RWPE2 (cell line): ENCODE measurements around the gene ADPRS.

ENCODE experiments used
- ATAC-seq: fragments of 200-7000 bp; cut with Tn5 transposase; 3 replicates; pipeline ENCODE4 v1.9.1; 2021; ENCODE audit warnings: low read depth
- DNase-seq: peaks from one replicate; pipeline ENCODE4 v3.0.0-alpha.2; 2020; ENCODE audit warnings: low spot score
- H3K27ac ChIP-seq: fragments of 450-650 bp; 2 replicates; pipeline ENCODE4 v1.5.1; 2017; ENCODE audit warnings: mild to moderate bottlenecking; ENCODE audit not compliant: poor library complexity, severe bottlenecking
- H3K27me3 ChIP-seq: fragments of 250-450 bp; sonication (Bioruptor Pico); 2 replicates; pipeline ENCODE4 v1.5.1; 2021; ENCODE audit warnings: mild to moderate bottlenecking, moderate library complexity; ENCODE audit not compliant: insufficient read depth, poor library complexity, severe bottlenecking
- H3K36me3 ChIP-seq: fragments of 250-450 bp; sonication (Bioruptor Pico); 2 replicates; pipeline ENCODE4 v1.5.1; 2020; ENCODE audit warnings: low read depth, mild to moderate bottlenecking, moderate library complexity
- H3K4me1 ChIP-seq: fragments of 250-450 bp; sonication (Bioruptor Pico); 2 replicates; pipeline ENCODE4 v1.5.1; 2021; ENCODE audit warnings: mild to moderate bottlenecking, moderate library complexity; ENCODE audit not compliant: insufficient read depth, poor library complexity, severe bottlenecking
- H3K4me3 ChIP-seq: fragments of 250-450 bp; sonication (Bioruptor Pico); 2 replicates; pipeline ENCODE4 v1.5.1; 2021; ENCODE audit warnings: mild to moderate bottlenecking, moderate library complexity; ENCODE audit not compliant: severe bottlenecking
- H3K9me3 ChIP-seq: fragments of 250-450 bp; sonication (Bioruptor Pico); 2 replicates; pipeline ENCODE4 v1.5.1; 2021; ENCODE audit warnings: mild to moderate bottlenecking, moderate library complexity; ENCODE audit not compliant: severe bottlenecking
- CTCF ChIP-seq: fragments of 450-650 bp; IDR thresholded peaks from one replicate; pipeline ENCODE4 v1.5.1; 2017; ENCODE audit warnings: mild to moderate bottlenecking, moderate library complexity; ENCODE audit not compliant: poor library complexity, severe bottlenecking

The ADPRS gene

GRCh38 chr1:36080236-36080635 is 8.5 kb upstream of the ADPRS start:
- Histone ChIP-seq H3K36me3 (no peaks in the 10 kb centered on the region), H3K27me3 (no peaks in the 10 kb centered on the region), H3K4me3 (no peak overlapping the region), H3K27ac (peak overlapping the region; percentile 16), H3K9me3 (no peaks in the 10 kb centered on the region), H3K4me1 (peaks cover 3% of the 10 kb centered on the region)
- DNase-seq (no peak), ATAC-seq (peak; percentile 51; the same call in 1 of the 3 replicates)
- no peak for TF ChIP-seq CTCF

GRCh38 chr1:36080801-36081200 is 7.9 kb upstream of the ADPRS start:
- DNase-seq (no peak), ATAC-seq (peak; percentile 72)
- Histone ChIP-seq H3K27me3 (no peaks in the 10 kb centered on the region), H3K9me3 (no peaks in the 10 kb centered on the region), H3K4me3 (no peak overlapping the region), H3K27ac (peak overlapping the region; percentile 16), H3K4me1 (peaks cover 3% of the 10 kb centered on the region), H3K36me3 (no peaks in the 10 kb centered on the region)
- no peak for TF ChIP-seq CTCF

- ATAC-seq = no peak
These were observed 6.7 kb upstream of the ADPRS start for GRCh38 chr1:36081926-36082485.

GRCh38 chr1:36083219-36083618 is 5.5 kb upstream of the ADPRS start:
- Histone ChIP-seq H3K9me3 (no peaks in the 10 kb centered on the region), H3K27me3 (no peaks in the 10 kb centered on the region), H3K4me3 (no peak overlapping the region), H3K36me3 (no peaks in the 10 kb centered on the region), H3K27ac (no peak overlapping the region), H3K4me1 (peaks cover 3% of the 10 kb centered on the region)
- TF ChIP-seq CTCF = no peak
- DNase-seq = no peak
- no peak for ATAC-seq

More at GRCh38 chr1:36081926-36082485, 6.7 kb upstream of the ADPRS start:
- H3K27me3 ChIP-seq = no peaks in the 10 kb centered on the region
- peaks cover 3% of the 10 kb centered on the region for H3K4me1 ChIP-seq
- no peak overlapping the region for H3K4me3 ChIP-seq
- DNase-seq = no peak
- H3K36me3 ChIP-seq = no peaks in the 10 kb centered on the region
- no peaks in the 10 kb centered on the region for H3K9me3 ChIP-seq
- no peak for TF ChIP-seq CTCF
- no peak overlapping the region for H3K27ac ChIP-seq

- DNase-seq (no peak), ATAC-seq (no peak)
- no peaks in the 10 kb centered on the region for H3K36me3 ChIP-seq
- H3K9me3 ChIP-seq = no peaks in the 10 kb centered on the region
- no peak within 1 kb of the TSS for H3K4me3 ChIP-seq
- H3K4me1 ChIP-seq = peaks cover 3% of the 10 kb centered on the region
- TF ChIP-seq CTCF = no peak
- H3K27ac ChIP-seq = no peak within 1 kb of the TSS
- H3K27me3 ChIP-seq = no peaks in the 10 kb centered on the region
These were observed 4.8 kb upstream of the ADPRS start, which contains the start of gene TEKT2 for GRCh38 chr1:36083635-36084496. Gene TEKT2, plus strand, starts transcription at chr1:36084094. Its CDS starts 828 bp downstream, at chr1:36084922.
